ENCODE data around the gene PHF2.

PHF2 gene

DNA sequence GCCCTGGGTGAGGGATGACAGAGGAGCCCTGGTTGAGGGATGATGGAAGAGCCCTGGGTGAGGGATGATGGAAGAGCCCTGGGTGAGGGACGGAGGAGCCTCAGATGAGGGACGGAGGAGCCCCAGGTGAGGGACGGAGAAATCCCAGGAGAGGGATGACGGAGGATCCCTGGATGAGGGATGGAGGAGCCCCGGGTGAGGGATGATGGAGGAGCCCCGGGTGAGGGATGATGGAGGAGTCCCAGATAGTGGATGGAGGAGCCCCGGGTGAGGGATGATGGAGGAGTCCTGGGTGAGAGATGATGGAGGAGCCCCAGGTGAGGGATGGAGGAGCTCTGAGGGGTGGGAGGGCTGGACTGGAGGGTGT, 10.9 kb downstream of the PHF2 start:
- no peak for DNase-seq (ENCODE audit: low spot score)

- DNase-seq (ENCODE audit: low spot score), result no peak
Measured at GRCh38 chr9:93587651-93588347, 11.4 kb downstream of the PHF2 start.

- no peak for DNase-seq (ENCODE audit: low spot score)
Measured at GRCh38 chr9:93588641-93589609, 12.5 kb downstream of the PHF2 start.

DNA sequence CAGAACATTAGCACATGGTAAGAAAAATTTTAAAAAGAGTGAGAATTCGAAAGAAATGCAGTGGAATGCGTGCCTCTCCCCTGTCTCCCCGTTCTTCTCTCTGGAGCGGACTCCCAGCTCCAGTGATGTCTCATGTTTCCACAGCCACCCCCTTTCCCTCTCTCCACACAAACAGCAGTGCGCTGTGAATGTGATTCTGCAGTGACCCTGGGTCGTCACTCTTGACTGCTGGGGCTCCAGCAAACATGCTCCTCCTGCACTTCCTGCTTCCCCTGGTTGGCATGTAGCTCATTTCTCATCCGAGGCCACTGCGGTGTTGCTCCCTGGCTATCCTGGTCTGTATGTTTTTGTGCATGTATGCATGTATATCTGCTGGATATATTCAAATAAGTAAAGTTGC, 13.3 kb downstream of the PHF2 start:
- DNase-seq (ENCODE audit: low spot score), result no peak

DNA sequence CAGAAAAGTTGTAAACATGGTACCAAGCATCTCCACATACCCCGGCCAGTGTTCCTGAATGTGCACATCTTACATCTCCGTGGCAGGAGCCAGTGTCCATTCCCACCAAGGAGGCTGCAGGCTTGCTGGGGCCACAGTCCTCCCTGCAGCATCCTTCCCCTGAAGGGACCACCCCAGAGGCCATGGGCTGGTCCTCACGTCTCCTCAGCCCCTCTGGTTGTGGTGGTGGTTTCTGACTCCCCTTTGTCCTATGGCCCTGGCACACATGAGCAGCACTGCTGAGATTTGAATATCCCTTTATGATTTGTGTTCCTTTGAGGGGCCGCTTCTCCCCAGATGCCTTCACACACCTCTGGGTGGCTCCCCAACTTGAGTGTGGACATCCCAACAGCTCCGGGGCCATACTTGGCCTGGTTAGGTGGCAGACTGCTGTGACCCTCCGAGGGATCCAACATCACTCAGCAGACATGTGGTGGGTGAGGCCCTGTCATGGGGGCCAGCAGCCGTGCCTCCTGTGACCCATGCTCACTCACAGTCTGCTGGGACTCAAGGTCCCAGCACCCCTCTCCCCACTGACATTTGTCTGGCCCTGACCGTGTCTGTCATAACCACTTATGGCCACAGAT, 14.3 kb downstream of the PHF2 start:
- no peak for DNase-seq (ENCODE audit: low spot score)

DNA sequence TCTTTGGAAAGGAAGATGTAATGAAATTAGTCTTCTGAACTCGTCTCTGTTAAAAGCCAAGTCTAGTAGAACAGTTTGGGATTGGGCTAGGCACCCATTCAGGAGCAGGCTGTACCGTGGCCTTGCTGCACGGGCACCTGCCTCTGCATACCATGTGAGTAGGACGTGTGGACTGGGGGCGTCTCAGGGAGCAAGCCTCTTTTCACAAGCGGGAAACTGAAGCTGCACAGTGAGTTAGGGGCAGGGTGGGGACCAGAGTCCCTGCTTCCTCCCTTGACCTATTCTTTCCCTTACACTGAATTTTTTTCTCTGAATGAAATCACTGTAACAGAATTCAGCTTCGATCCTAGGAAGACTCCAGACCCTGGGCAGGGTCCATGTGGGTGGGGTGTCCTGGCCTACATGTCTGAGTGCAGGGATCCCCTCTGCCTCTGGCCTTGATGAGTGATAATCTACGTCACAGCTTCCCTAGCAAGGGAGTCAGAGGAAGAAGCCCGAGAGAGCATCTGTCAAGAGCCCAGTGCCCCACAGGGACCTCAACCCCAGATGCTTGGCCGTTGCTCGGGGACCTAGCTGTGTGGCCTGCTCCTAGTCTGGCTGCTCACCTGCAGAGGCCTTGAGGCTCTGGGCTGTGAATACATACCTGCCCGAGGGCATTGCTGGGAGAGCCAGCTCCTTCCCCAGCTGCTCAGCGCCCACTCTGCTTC, 15.1 kb downstream of the PHF2 start:
- DNase-seq (ENCODE audit: low spot score), result no peak

DNA sequence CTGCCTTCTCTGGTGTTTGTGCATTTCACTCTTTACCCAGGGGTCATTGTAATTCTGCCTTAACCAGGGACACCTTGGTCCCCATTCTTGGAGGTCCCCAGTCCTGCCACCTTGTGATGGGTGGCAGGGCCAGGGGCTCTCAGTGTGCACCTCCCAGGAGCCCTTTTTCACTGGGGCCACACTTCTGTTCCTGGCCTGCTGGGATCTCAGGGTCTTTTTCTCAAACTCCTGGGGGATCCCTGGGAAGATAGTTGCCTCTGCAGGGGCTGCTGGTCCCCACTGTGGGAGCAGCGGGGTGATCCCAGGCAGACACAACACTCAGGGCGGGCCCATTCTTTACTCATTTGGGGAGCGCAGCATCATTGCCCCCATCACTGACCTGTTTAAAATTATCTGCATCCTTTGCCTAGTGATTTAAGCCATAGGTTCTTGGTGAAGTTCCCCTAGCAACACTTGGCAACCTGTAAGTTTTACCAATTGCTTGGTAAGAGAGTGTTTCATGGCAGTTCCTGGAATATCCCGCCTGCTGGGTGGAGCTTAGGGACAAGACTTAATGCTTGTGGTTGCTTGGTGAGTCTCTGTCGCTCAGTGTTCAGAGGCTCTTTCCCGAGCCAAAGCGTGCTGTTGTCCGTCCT, 15.7 kb downstream of the PHF2 start:
- no peak for DNase-seq (ENCODE audit: low spot score)

DNA sequence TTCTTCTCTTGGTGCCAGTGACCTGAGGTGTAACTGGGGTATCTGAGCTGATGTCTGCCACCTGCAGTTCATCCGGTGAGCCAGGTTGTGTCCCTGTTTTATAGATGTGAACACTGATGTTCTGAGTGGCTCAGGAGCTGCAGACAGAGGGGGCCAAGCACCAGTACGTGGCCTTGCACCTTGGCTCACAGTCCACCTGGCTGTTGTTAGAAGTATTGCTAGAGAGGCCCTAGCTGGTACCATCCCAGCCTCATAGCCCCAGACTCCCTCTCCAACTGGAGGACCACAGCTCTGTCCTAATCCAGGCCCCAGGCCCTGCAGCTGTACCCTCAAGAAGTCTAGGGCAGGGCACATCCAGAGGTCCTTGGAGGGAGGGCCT, 16.2 kb downstream of the PHF2 start:
- DNase-seq (ENCODE audit: low spot score), result no peak

GRCh38 chr9:93593144-93593658, 16.8 kb downstream of the PHF2 start:
- no peak for DNase-seq (ENCODE audit: low spot score)

DNA sequence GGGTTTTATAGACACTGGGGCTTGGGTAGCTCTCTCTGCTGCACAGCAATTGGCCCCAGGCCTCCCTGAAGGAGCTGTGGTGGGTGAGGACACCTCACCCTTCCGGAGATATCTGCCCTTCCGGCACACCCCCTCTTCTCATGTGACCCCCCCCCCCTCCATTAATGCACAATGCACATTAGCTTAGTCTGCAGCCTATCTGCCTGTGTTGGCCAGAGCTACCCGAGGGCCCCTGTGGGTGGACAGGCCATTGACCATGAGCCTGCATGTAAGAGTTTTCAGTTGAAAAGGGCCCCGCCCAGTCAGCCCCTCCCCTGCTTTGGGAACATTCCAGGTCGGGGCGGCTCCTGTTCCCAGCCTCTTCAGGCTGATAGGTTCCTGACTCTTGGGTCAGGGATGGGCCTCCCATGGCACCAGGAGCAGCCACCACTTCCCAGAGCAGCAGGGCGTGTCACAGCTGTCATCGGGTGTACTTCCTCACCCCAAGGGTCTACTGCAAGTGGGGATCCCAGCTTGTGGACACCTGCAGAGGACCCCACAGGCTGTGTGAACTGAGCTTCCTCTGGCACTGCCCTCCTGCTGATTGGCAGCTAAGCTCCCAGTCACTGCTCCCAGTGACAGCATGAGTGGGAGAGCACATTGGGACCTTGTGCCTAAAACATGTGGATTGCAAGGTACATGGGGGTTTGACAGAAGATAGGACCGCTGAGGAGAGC, 17.8 kb downstream of the PHF2 start:
- DNase-seq (ENCODE audit: low spot score), result no peak

GRCh38 chr9:93595461-93595860, 19.1 kb downstream of the PHF2 start:
- no peak for DNase-seq (ENCODE audit: low spot score)

DNA sequence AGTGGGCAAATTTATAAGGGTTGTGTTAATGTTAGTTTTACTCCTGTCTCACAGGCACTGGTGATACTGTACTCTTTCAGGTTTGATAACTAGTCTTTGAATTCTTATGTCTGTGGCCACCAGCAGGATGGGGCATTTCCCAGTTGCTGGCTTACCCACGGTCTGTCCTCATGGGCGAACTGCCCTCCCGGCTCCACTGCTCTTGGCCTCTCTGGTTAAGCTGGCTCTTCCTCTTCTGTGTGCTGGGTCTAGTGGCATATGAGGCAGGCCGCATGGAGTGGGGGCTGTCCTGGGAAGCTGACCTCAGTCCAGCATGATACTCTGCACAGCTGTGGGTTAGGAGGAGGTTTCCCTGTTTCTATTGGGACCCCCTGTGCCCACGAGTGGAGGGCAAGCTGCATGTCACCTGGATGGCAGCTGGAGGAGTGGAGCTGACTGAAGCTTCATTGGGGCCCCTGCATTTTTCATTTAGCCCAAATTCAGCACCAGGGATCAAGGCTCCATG, 19.5 kb downstream of the PHF2 start:
- no peak for DNase-seq (ENCODE audit: low spot score)

- DNase-seq (ENCODE audit: low spot score), result no peak
Measured at GRCh38 chr9:93596399-93596798, 20.0 kb downstream of the PHF2 start.

DNA sequence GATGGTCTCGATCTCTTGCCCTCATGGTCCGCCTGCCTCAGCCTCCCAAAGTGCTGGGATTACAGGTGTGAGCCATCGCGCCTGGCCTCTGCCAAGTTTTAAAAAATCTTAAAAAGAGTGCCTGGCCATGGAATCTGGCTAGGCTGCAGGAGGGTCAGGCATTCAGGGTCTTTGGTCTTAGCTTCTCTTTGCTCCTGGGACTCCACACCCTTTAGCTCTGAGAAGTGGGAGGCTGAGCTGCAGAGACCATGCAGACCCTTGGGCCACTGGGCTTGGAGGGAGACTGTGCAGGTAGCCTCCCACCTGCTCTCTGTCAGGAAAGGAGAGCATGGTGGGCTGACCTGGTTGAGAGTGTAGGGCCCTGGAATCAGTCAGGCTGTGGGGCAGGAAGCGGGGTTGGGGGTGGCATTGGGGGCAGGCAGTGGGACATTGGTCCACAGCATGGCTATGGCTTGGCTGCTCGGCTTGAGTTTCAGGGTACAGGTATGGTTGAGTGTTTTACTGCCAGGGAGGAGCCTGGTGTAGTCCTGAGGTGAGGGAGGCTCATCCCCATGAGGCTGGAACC, 20.8 kb downstream of the PHF2 start:
- no peak for DNase-seq (ENCODE audit: low spot score)

DNA sequence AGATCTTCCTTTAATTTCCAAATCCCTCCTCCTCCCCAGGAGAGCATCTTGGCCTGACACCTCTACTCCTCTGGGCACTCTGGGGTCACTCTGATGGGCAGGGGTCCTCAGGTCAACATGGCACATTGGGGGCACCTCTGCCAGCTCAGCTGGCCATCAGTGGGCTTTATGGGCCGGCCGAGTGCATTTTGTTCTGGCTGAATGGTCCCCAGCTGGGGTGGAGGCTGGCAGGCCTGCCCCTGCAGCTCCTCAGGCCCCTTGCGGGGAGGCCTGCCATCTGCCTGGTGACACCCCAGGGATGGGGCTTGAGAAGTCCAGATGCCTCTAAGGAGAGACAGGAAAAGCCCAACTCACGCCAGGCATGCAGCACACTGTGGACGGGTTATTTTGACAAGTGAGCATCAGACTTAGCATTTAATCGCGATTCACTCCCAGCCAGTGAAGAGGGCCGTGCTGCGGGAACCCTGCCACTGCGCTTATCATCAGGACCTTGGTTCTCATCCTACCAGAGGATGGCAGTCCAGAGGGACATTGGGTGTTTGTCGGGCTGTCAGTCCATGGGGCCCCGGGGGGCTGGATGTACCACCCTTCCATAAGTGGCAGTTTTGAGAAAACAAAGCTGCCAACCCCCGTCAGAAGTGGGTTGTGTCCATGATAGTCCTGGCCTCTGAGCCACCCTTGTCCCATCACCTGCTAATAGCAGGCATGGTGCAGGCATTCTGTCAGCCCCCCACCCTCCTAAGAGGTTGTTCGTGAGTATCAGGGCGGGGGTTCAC, 21.7 kb downstream of the PHF2 start:
- no peak for DNase-seq (ENCODE audit: low spot score)

DNA sequence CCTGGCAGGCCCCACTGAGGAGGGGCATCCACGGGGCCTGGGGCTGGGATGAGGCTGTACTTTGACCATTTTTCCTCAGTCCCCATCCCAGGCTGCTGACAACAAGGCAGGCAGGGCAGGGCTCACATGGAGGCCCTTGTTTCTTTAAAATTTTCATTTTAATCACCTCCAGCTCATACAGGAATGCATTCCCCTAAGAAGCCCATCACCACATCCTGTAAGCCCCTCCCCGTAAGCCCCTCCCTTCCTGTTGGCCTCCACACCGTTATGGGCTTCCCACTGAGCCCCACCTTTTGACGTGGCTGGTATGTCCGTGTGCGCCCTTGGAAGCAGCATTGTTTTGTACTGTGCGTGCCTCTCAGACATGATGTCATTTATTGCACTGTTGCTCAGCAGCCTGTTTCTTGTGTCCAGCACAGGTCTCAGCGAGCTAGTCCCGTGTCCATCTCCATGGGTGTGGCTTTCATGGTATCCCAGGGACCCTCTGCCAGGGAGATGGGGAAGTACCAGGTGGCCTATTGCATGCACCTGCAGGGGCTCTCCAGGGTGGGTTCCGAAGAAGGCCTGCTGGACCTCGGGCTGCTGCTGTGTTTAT, 22.4 kb downstream of the PHF2 start:
- DNase-seq (ENCODE audit: low spot score), result no peak

- DNase-seq (ENCODE audit: low spot score), result no peak
Measured at GRCh38 chr9:93599571-93600403, 23.4 kb downstream of the PHF2 start.

DNA sequence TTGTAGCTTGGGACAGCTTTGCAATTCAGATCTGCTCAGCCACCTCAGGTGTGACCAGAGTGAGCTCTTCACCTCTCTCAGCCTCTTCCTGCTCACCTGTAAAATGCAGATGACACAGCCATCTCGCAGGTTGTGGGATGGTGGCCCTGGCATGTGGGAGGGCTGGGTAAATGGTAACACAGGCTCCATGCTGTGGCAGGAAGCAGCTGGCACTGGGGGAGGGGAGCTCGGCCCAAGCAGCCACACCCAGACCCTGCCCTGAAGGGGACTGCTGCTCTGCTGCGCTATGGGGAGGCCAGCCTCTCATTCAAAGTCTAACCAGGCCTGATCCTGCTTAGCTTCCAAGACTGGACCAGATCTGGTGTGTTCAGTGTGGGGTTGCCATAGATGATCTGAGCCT, 24.1 kb downstream of the PHF2 start:
- DNase-seq (ENCODE audit: low spot score), result peak; percentile 10
